NCI-H748 (cell line): ENCODE measurements around the gene ADORA1.

Experiments used
- DNase-seq: peaks from one replicate; lab custom pipeline; 2025; ENCODE audit not compliant: unreplicated experiment; lab: John Stamatoyannopoulos, UW

Gene ADORA1

DNA sequence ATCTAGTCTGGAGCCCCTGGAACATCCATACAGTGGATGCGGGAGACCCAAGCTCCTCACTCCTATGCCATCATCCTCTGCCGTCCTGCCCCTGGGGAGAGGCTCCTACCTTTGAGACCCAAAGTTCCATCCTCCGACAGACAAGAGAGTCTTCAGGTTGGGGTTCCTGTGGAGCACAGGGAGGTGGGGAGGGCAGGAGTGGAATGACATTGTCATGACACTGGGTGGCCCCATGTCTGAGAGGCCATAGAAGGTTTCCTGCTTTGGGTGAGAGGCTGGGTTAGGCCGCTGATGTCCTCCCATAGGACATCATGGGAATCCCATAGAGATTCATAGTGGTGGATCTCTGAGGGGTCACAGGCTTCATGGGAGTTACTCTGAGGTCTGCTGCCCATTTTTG lies 56.9 kb downstream of the ADORA1 start:
- no peak for DNase-seq

DNA sequence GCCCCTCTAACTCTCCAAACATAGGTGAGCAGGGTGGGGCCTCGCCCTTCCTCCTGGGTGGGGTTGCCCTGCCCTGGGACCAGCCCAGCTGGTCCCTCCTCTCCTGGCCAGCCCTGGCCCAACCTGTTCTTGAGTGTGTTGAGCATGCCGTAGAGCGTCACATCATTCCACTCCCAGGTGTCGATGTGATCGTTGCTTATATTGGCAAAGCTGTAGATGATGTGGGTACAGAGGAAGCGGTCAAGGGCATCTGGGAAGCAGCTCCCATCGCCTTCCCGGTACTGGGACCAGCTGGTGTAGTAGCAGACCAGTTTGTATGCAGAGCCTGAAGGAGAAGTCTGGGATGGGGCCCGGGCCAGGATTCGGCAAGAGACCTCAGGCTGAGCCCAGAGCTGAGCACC lies 57.5 kb downstream of the ADORA1 start:
- DNase-seq = no peak

DNA sequence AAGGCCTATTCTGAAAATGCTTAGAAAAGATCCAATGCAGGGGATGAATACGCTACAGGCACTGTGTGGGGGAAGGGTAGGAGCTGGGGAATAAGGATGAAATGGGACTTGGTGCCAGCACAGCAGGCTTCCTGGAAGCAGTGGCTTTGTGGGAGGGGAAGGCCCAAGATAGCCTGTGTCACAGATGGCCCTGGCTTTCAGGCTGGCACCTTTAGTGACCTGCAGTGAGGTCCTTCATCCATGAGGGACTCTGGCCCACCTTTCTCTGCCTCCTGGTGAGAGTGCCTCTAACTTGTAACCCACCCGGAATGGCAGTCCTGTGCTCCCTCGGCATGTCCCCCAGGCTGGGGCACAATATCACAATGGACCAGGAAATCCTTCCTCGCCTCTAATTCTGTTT lies 58.1 kb downstream of the ADORA1 start:
- no peak for DNase-seq

DNA sequence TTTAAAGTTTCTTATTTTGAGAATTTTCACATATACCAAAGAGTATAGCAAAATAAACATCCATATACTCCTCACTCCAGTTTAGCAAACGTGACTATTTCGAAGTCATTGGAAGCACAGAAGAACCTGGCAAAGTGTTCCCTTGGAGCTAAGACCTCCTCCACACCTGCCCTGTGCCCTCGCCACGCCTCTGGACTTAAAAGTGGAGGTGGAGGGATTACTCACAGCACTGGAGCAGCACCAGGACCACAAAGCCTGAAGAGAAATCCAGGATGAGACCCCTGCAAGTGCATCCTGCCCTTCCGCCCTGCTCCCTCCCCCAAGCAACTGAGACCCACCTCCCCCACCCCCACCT lies 58.5 kb downstream of the ADORA1 start:
- no peak for DNase-seq

DNA sequence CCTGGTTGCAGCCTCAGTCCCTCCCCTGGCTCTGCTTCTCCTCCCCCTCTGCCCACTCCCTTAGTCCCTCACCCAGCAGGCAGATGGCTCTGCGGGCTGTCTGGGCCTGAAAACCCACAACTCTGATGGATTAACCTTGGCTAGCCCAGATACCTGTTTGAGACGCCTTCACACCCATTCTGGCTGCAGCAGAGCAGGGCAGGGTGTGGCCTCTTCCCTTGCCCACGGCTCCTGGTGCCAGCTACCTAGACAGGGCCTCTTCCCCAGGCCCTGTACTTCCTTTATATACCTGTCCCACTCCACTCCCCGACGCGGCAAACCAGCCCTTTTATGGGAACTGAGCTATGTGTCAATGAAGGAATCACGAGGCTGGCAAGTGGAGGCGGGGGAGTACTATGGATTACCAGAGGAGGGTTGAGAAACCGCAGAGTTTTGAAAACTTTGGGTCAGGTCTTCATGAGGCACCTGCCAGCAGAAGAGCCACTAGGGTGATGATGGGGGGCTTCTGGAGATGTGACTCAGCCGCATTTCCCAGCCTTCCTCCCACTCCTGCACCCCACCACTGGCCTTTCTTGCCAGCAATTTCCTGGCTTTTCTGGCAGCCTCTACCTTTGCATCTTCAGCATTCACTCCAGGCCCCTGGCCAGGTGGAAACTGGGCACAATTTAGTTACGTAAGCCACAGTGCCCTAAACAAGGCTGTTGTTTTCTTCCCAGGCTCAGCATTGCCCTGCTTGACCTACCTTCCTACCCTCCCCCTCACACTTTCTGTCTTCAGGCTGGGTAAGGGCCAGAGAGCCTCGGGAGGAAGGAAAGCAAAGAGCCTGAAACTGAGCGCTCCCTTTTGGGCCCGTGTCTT lies 59.1 kb downstream of the ADORA1 start, which contains the start of gene CHI3L1:
TSS of gene CHI3L1 (minus strand) at position 259 of the 858 bp plus-strand sequence. CDS start at position 178, 81 bp downstream.
- no peak for DNase-seq

DNA sequence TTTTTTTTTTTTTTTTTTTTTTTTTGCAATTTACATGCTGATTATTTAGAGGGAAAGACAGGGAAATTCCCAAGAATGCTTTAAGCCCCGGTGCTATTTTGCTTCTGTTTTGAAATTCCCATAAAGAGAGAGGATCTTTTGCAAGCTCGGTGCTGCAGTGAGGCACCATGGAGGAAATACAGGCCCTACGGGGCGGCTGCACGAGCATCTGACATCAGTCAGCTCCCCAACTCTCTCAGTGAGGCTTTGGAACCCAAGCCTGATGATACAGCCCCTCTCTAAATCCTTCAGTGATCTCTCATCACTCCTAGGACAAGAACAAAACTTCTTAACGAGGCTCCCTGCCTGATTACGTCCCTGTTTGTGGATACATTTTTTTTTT lies 59.8 kb downstream of the ADORA1 start:
- DNase-seq = no peak

DNA sequence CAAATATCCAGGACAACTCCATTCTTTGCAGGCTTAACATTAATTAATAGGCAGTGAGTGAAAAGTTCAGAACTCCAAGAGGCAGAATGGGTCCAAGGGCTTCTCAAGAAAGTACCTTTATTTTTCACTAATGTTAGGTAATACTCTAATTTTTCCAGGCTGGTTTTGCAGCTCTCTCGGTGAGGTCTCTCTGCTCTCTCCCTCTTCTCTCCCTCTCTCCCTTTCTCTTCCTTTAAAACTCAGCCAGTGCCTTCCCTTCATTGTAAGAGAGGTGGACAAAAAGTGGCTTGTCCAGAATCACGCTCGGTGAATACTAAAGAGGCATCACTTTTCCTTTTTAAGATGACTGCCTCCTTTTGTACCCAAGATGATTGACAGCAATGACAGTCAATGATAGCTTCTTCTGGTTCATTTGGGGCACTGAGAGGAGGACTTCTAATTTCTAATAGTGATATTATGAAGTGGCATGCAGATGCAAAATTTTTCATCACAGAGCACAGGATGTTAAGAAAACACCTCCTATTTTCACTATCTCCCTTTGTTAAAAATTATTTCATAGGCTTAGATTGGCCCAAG lies 60.3 kb downstream of the ADORA1 start:
- no peak for DNase-seq

DNA sequence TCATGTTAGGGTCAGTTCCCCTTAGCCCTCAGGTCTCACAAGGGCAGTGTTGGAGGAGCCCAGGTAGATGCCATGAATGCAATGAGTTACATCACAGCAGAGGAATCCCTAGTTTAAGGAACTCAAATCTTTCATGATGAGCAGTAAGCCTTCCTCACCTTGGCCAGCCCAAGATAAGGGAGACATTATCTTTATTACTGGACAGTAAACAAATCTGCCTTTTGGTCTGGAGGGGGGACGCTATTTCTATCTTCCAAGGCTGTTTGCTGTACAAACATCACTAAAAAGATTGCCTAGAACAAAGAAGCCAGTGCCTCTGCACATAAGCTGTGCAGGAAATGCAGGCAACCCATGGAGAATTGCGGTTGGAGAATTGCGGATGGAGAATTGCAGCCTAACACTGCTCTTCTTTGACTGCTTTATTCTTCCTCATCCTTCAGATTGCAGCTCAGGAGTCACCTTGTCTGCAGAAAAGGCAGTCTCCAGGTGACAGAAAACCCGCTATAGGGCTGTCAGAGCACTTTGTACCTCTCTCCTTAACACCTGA lies 61.2 kb downstream of the ADORA1 start:
- no peak for DNase-seq

DNA sequence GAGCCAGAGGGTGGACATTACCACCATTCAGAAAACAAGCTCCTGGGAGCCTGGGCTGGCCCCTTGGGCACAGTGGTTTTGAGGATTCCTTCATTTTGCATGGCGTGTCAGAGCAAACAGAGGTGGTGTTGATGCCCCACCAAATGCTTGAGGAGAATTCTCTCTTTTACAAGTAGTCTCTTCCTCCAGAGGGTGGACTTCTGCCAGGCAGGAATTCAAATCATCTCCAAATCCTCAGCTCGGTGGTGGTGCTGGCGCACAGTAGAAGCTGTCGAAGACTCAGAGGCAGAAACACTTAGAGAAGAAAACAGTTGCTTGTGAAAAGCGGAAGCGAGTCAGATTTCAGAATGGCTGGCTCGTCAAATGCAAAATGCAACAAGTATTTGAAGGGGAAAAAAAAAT lies 62.4 kb downstream of the ADORA1 start:
- DNase-seq = no peak

DNA sequence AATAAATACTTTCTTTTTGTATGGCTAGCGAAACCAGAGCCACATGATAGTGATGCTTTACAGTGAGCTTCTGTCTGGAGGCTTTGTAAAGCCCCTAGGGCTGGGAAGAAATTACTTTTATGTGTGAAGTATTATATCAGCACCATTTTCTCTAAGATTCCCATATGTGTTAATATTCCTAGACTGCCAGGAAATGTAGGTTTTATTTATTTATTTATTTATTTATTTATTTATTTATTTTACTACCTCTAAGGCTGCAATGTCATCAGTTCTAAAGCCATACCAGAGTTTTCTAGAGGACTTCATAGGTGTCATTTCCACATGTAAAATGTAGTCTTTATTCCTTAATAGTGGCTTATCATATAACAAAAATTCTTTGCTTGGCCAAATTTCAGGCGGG lies 63.4 kb downstream of the ADORA1 start:
- no peak for DNase-seq

DNA sequence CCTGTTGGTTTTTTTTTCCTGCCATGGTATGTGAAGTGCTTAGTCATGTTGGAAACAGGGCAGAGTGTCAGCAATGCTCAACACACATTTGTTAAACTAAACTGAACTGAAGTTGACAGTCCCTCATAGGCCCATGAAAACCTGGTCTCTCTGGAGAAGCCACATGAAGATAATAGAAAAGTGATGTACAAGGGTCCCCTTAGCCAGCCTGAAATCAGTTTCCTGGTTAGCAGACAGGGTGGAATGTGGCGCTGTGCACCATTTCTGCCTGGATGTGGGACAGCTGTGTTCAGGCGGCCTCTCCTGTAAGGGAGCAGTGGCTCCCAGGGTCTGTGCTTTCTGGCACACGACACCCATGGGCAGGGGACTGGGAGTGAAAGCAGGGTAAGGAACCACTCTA lies 68.8 kb downstream of the ADORA1 start:
- no peak for DNase-seq

DNA sequence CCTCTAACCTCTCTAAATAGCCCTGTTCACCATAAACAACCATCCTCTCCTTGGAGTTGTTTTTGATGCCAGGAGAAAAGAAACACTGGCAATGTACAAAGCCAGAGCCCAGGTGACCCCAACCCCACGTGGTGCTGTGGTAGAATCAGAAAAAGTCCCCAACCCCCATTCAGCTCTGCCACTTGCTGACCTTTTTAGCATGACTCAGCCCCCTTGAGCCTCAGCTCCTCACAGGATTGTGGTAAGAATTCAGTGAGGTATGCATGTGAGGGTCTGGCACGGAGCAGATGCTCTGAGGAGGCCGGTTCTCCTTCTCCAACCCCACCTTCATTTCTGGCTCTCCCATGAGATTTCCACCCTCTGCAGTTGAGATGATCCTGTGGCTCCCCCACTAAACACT lies 70.1 kb downstream of the ADORA1 start:
- no peak for DNase-seq

DNA sequence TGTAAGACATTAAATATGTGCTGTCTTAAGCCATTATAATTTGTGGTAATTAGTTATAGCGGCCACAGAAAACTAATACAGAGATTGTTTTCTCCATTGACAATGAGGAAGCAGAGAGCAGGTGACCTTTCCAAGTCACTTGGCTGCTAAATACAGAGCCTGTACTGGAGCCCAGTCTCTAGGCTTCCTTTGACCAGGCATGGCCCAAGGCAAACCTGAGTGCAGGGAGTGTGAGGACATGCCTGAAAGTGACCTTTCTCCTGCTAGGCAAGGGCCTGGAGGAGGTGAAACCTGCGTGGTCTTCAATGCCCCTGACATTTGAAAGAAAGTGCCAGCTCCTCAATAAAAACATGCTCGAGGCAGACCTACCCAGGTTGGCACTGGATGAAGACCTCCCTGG lies 71.5 kb downstream of the ADORA1 start:
- DNase-seq = no peak

DNA sequence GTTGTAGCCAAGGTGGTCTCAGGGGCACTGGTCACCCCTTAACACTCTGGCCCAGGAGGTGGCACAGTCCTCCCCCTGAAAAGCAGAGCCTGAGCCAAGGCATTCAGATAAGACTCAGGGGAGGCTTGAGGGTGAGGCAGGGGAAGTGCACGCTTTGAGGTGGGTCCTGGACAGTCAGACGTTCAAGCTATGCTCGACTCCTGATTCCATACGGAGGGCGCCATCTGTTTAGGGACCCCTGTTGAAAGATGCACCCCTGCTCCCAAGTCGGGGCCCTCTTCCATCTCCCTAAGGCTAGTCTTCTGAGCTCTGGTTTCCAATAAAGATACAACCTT lies 71.9 kb downstream of the ADORA1 start:
- DNase-seq = no peak

DNA sequence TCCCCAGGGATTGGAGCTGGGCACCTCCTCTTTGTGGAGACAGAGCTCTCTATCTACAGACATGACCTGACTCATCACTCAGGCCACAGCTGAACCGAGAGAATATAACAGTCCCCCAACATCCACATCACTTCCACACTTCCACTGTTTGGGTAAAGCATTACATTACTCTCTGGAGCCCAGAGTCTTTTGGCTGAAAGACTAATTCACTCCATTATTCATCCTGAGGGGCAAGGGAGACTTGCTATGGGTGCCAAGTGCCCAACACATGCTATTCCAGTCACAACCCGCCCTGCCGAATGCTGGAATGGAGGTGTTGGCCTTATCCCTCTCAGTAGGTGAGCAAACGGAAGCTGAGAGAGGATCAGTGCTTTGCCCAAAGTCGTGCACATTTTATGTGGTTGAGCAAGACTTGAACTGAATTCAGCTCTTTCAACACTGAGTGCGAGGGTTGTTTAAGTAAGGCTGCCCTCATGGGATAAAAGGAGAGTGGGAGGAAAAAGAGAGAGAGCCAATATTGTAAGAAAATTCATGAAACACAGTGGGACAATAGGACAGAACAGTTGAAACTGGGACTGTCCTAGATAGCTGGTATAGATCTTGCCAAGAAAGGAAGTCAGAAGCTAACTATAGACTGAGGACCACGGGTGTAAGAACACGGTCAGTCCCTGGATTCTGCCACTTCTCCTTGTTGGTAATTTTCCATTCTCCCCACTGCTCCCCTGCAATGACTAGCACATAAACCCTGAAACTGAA lies 72.5 kb downstream of the ADORA1 start:
- no peak for DNase-seq

DNA sequence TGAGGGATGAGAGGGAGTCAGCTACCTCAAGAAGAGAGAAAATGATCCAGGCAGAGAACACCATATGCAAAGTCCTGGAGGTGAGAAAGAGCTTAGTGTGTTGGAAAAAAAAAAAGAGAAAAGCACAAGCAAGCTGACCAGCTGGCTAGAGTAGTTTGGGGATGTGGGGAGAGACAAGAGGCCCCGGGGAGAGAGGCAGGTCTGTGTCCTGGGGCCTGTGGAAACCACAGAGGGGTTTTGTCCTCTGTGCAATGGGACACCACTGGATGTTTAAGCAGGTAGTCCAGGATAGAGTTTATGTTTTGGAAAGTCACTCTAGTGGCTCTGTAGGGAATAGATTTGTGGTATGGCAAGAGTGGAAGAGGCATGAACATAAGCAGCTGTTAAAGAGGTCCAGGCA lies 73.4 kb downstream of the ADORA1 start:
- DNase-seq = no peak

DNA sequence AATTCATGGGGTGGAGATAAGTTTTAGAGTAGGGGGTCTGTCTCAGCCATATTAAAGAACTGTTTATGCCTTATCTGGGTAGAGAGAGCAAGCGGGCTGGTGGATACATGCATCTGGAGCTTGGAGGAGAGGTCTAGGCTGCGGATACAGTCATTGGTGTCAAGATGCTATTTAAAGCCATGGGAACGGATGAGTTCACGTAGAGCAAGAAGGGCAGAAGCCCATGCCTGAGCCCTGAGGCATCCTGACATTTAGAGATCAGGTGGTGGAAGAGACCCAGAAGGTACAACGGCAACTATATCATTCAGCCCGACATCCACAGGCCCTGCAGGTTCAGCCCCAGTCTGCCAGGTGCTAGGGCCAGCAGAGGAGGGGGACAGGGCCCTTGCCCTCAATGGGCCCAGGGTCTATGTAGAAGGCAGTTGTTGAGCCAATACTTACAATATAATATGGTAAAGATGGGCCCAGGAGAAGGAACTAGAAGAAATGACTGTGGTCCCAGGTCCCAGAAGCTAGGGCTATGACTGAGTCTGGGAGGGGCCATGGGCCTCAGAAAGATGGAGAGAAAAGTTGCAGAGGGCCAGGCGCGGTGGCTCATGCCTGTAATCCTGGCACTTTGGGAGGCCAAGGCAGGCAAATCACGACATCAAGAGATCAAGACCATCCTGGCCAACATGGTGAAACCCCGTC lies 74.1 kb downstream of the ADORA1 start:
- DNase-seq = no peak

DNA sequence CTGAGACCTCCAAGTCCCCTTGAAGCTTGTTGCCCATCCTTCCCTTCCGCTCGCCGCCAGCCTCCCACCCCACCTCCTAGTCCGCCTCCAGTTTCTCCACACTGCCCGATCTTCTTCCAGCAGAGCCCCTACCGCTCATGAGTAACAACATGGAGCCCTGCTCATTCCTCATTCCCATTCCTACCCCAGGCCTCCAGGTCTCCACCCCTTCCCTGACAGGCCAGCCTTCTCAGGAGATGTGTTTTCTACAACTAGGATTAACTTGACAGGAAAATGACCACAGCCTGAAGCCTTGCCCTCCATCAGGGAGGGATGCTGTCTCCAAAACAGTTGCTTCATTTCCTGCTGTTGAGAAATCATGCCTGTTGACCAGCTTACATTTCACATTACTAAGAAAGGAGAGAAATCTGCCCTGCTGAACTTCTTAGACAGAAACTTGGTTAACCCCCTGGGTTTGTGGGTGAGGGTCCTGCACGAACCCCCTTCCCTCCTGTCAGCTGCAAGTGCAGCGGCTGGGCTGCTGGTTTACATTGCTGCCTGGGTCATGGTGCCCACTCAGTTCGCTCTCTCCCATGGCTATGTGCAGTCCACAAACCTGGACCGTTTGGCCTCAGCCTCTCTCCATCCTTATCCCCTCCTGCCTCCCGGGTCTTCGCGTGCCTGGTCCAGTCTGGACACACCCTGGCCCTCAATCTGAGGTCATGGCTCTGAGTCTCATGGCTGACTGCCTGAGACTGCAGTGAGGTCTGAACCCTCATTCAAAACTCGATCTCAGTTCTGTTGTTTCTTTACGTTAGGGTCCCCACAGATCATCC lies 75.1 kb downstream of the ADORA1 start:
- no peak for DNase-seq

DNA sequence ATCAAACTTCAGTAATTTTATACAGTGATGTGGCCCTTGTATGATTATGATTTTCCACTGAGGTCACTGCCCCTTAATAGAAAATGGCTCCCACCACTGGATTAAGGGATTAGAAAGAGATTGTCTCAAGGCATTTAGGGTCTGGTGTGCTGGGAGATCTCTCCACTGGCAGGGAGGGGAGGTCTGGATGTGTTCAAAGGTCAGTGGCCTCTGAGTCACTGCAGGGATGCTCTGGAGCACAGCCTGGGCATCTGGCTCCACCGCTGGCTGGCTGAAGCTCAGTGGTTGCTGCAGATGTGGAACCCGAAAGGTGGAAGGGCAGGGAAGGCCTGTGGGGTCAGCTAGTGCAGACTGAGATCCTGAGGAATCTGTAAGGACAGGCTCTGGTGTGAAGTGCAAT lies 77.2 kb downstream of the ADORA1 start:
- no peak for DNase-seq

DNA sequence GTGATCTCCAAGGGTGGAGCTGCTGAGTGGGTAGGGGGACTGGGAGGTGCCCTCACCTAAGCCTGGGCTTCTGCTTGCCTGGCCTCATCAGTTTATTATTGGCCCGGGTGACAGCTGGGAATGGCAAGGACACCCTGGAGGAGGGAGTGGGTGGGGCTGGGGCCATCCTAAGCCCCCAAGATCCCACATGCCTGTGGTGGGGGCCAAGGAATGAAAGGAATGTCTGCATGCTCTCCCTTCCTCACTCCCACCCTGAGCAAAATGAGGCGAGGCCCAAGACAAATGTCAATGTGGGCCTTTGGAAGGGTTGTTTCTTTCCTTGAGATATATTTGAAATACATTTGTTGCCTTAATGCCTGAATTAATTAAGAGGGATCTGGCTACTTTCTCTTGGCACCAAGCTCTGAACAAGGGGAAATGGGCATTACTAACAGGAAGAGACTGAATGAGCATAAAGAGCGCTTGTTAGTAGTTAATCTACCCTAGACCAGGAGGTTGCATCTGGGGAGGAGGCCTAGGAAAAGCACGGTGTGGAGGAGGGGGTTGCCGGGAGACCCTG lies 78.7 kb downstream of the ADORA1 start:
- DNase-seq = no peak
